ENCODE results near the gene PPP2R5D.

The PPP2R5D gene

GRCh38 chr6:42963179-42963854, 21.1 kb upstream of the PPP2R5D start:
- in situ Hi-C loops (cut with HindIII; ENCODE audit: low sequenced_read_pairs), result no loop called here

- in situ Hi-C loops (cut with HindIII; ENCODE audit: low sequenced_read_pairs), result no loop called here
Observed at GRCh38 chr6:42963855-42964605, 20.3 kb upstream of the PPP2R5D start.

DNA sequence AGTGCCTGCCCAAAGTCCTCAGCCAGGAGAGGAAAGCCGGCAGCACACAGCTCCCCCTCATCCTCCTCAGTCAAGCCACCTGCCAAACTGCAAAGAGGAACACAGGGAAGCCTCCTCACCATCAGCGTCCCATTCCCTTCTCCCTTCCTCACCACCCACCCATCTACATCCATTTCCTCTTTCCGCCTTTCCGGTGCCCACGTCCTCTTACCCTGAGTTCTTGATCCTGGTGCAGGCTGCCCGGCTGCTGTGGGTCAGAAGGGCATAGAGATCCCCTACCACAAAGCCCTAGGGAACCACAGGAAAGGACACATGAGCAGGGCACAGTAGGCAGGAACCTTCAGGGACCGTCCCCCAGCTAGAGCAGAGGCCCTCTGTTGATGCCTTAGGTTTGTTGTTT, 17.8 kb upstream of the PPP2R5D start:
- in situ Hi-C loops (cut with HindIII; ENCODE audit: low sequenced_read_pairs), result no loop called here

GRCh38 chr6:42967228-42967627, 17.1 kb upstream of the PPP2R5D start:
- in situ Hi-C loops (cut with HindIII; ENCODE audit: low sequenced_read_pairs), result no loop called here

- in situ Hi-C loops (cut with HindIII; ENCODE audit: low sequenced_read_pairs), result no loop called here
Observed at GRCh38 chr6:42968126-42968701, 16.2 kb upstream of the PPP2R5D start.

GRCh38 chr6:42968783-42969182, 15.6 kb upstream of the PPP2R5D start:
- in situ Hi-C loops (cut with HindIII; ENCODE audit: low sequenced_read_pairs), result no loop called here

DNA sequence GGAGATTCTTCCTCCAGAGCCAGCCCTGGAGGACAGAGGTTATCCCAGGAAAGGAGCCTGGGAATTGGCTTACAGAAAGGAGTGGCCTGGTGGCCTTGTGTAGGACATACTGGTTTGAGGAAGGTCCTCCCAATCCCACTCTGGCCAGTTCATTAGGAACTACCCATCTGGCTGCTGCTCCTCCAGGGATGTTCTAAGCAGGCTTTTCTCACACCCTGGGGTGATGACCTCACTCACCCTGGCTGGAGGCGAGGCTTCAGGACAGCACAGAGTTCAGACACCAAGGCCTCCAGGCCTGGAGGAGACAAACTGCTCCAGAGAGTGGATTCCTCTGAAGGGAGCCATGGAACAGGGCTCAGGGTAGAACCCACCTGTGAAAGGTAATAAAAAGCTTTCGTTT, 14.9 kb upstream of the PPP2R5D start:
- in situ Hi-C loops (cut with HindIII; ENCODE audit: low sequenced_read_pairs), result no loop called here

- in situ Hi-C loops (cut with HindIII; ENCODE audit: low sequenced_read_pairs), result no loop called here
Observed at GRCh38 chr6:42969934-42970333, 14.4 kb upstream of the PPP2R5D start.

DNA sequence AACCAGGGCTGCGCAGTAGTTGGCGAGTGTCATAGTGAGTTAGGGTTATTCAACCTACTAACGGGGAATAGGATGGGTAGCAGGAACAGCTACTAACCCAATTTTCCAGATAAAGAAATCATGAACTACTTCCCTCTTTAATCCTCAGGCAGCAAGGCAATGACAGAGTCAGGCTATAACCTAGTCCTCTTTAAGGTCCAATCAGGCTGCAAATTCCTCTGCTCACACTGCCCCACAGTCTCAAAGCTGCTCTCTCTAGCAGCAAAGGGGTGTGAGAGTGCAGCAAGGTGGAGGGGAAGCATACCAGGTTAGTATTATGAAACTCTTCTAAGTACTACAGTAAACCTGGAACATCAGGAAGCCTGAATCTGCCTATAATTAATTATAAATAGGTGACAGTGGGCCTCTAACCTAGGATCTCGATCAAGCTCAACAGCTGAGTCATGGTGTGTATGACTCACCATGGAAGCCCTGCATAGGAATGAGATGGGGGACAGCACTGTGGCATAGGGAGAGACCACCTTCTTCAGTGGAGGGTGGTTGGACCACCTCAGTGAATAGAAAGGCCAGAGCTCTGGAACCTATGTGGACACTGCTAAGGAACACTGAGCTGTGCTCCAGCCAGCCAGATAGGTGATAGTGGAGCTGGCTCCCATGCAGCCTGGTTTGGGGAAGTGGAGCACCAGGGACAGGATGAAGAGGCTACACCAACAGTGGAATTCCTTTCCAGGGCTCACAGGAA, 13.3 kb upstream of the PPP2R5D start:
- in situ Hi-C loops (cut with HindIII; ENCODE audit: low sequenced_read_pairs), result no loop called here

DNA sequence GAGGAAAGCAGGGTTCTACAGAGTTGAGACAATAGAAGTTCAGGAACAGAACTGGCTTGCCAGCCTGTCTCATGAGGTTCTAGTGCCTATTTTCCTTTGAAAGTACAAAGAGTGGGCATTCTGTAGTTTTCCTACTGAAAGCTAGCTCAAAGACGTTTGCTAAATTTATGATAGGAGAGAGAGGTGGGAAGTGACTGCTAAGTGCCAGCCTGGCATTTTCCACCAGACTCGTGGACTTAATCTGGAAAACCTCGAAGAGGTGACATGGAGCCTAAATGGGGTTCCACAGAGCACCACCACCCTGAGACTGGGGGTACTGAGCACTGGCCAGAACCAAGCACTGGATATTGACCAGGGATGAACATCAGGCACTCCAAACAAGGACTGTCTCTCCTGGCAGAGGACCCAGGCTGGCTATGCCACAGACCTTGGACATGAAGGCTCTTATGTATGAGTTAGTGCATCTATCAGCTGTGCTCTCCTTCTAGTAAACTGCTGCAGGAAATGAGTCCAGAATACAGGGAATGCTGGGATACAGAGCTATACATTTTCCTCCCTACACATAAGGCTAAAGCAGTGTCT, 12.5 kb upstream of the PPP2R5D start:
- in situ Hi-C loops (cut with HindIII; ENCODE audit: low sequenced_read_pairs), result no loop called here

DNA sequence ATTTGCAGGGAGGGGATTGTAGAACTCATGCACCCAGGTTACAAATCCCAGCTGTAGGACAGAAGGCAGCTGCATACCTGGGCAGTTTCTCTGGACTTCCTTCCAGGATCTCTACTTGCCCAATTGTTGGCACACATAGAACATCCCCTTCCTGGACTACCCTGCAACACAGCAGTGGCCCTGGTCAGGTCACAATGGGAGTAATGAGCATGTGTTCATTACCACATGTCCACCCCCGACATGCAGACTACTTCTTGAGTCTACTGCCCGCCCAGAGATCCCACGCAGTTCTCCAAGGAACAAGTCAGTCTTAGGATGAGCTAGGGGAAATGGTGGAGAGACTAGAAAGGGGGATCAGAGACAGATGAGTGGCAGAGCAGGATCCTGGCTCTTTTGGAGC, 10.4 kb upstream of the PPP2R5D start:
- in situ Hi-C loops (cut with HindIII; ENCODE audit: low sequenced_read_pairs), result no loop called here

DNA sequence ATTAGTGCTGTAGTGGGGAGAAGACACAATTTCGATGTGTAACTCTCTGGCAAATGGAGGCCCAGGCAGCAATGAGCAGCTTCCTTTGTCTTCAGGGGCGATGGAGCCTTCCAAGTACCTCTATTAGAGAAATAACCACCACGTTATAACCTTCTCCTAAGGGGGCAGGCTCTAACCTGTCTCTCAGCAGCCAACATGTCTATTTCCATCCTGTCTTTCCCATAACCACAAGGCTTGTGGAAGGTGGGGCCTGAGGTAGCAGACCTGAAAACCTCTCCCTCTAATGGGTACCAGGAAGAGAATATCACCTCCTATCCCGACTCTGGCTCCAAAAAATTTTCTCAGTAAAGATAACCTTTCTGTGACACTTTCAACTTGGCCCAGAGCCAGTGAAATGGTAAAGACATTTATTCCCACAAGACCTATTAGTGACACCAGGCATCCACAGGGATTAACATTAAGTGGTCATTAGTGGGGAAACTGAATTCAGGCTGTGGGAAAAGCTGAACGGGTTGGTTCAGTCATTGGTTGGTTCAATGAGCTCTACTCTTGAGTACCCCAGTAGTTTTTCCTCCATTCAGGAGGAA, 9.4 kb upstream of the PPP2R5D start:
- in situ Hi-C loops (cut with HindIII; ENCODE audit: low sequenced_read_pairs), result no loop called here

- in situ Hi-C loops (cut with HindIII; ENCODE audit: low sequenced_read_pairs), result no loop called here
Observed at GRCh38 chr6:42978487-42978838, 5.9 kb upstream of the PPP2R5D start.

DNA sequence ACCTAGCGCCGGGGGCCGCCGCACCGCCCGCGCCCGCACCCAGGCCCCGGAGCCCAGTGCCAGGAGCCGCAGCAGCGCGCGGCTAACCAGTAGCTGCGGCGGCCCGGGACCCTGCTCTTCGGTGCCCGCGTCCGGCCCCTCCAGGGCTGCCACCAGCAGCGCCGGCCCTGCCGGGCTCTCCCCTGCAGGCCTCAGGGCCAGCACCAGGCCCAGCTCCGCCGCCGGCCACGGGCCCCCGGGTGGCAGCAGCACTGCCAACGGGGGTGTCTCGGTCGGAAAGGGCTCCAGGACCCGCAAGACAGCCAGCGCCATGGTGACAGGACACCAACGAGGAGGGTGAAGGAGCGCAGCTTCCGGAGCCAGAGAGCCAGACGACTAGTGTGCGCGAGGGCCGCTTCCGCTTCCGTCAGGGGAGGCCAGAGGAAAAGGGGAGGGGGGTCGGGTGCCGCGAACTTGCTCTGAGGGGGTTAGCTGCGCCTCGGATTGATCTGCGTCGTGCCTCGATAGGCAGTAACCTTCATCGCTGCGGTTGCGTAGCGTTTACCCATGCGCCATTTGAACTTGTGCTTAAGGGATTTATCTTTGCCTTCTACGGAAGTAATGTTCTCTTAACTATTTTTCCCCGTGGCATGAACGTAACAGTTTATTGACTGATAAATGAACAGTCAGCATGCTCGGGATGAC, 5.4 kb upstream of the PPP2R5D start, which contains the start of gene PEX6:
PEX6 (minus strand) TSS at position 343 of the 684 bp plus-strand sequence; CDS start at position 312, 31 bp downstream.
- in situ Hi-C loops (cut with HindIII; ENCODE audit: low sequenced_read_pairs), result no loop called here

GRCh38 chr6:42979523-42980177, 4.7 kb upstream of the PPP2R5D start:
- in situ Hi-C loops (cut with HindIII; ENCODE audit: low sequenced_read_pairs), result no loop called here

DNA sequence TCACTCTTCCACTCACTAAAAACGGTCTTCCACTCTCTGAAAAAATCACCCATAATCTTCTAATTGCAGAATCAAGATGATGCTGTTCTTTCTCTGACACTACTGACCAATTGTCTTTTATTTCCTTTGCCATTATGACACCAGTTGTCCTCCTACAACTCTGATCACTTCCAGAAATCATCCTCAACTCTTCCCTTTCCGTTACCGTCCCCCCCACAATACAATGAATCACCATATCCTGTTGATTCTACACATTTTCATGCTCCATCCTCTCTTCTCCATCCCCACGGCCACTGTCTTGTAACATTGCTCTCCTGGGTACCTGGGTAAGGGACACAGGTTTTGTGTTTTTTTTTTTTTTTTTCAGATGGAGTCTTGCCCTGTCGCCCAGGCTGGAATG, 2.5 kb upstream of the PPP2R5D start:
- in situ Hi-C loops (cut with HindIII; ENCODE audit: low sequenced_read_pairs), result no loop called here

GRCh38 chr6:42984924-42985475, 630 bp downstream of the PPP2R5D start:
- in situ Hi-C loops (cut with HindIII; ENCODE audit: low sequenced_read_pairs), result no loop called here

- in situ Hi-C loops (cut with HindIII; ENCODE audit: low sequenced_read_pairs), result no loop called here
Observed at GRCh38 chr6:42987533-42988451, 3.4 kb downstream of the PPP2R5D start.
